SK-N-MC (cell line): Measurements from ENCODE around the gene PET100.

Source experiments
- EZH2 ChIP-seq: fragments of 200-600 bp; sonication (generic); IDR thresholded peaks from one replicate; pipeline ENCODE4 v1.6.1; 2017; ENCODE audit warnings: antibody characterized with exemption
- POLR2AphosphoS5 ChIP-seq: IDR thresholded peaks from 2 replicates; pipeline ENCODE4 v1.6.1; 2012; ENCODE audit warnings: mild to moderate bottlenecking, low read depth, low read length, borderline replicate concordance

DNA sequence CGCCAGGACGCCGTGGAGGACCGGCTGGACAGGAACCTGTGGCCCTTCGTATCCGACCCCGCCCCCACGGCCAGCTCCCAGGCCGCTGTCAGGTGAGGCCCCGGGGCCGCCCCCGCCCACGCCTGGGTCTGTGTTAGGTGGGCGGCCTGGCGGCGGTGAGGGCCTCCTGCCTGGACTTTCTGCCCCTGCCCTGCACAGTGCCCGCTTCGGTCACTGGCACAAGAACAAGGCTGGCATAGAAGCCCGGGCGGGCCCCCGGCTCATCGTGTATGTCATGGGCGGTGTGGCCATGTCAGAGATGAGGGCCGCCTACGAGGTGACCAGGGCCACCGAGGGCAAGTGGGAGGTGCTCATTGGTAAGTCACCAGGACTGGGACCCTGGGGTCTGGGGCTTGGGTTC is 17.6 kb downstream of the PET100 start:
- no peak for TF ChIP-seq POLR2AphosphoS5
- no peak for TF ChIP-seq EZH2
